Mesenteric fat pad (tissue), 1 donor: ENCODE results near the gene RABAC1. TPM values are rescaled to one million over a fixed set of nuclear protein-coding genes. Genes with fewer than 3 reads are reported as not detected.
"Not testable (repeated sequence)": the region's sequence is repeated elsewhere in the genome, so short reads cannot be mapped to it uniquely, and the experiment has no call there.

Experiments used
- DNase-seq: peaks from one replicate; pipeline ENCODE4 v3.0.0-alpha.2; 2020; ENCODE audit warnings: low spot score
- total RNA-seq: library from RNA; stranded (reverse); fragmentation: NEBNext Ultra II Directional; extraction: Animal tissue kit (Norgen Biotek cat#: 25700); gene quantifications from one replicate; pipeline ENCODE4 v1.2.1, GENCODE V29; 2021
- donor health status: DM: yes; HTN: yes; CAD: no.

The RABAC1 gene
- total RNA-seq, 1 donor from 2014 or later: 145 TPM

GRCh38 chr19:41917676-41918075 is 41.4 kb downstream of the RABAC1 start:
- DNase-seq: no peak

GRCh38 chr19:41915776-41916414 is 43.2 kb downstream of the RABAC1 start:
- DNase-seq: no peak

- no peak for DNase-seq
Observed at GRCh38 chr19:41915021-41915775, 43.9 kb downstream of the RABAC1 start.

- DNase-seq: not testable (repeated sequence)
Observed at GRCh38 chr19:41914424-41914834, 44.7 kb downstream of the RABAC1 start.

GRCh38 chr19:41913538-41914423 is 45.3 kb downstream of the RABAC1 start:
- DNase-seq: no peak

GRCh38 chr19:41912899-41913537 is 46.1 kb downstream of the RABAC1 start:
- DNase-seq: no peak

- DNase-seq: no peak
Observed at GRCh38 chr19:41911889-41912731, 47.0 kb downstream of the RABAC1 start.

- no peak for DNase-seq
Observed at GRCh38 chr19:41910992-41911888, 47.9 kb downstream of the RABAC1 start.

- no peak for DNase-seq
Observed at GRCh38 chr19:41910240-41910991, 48.7 kb downstream of the RABAC1 start.

GRCh38 chr19:41909706-41910105 is 49.4 kb downstream of the RABAC1 start:
- no peak for DNase-seq

- DNase-seq: no peak
Observed at GRCh38 chr19:41908724-41909464, 50.2 kb downstream of the RABAC1 start.

- no peak for DNase-seq
Observed at GRCh38 chr19:41907994-41908615, 51.0 kb downstream of the RABAC1 start.

- DNase-seq: no peak
Observed at GRCh38 chr19:41906916-41907680, 52.0 kb downstream of the RABAC1 start.
